ENCODE data around the gene NCAM1. TPM values are rescaled to one million over a fixed set of nuclear protein-coding genes. Genes with fewer than 3 reads are reported as not detected.

NCAM1 gene
- total RNA-seq, 1 experiment from 2014 or later: 0.95 TPM

DNA sequence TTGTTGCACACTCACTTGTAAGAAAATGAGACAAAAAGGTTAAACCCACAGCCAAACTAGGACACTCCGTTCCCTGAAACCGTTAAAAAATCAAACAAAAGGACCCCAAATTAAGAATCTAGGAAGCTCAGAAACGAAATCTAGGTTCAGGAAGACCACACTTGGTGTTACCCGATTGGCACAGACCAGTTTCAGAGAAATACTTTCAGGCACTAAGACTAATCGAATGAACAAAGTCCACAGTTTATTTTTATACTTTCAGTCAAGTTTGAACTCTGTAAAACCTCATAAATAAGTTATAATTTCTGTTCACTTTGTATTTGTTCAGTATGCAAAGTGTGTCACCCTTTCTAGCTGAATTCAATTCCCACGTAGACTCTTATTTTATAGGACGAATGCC is 314.4 kb downstream of the NCAM1 start:
- H3K36me3 Mint-ChIP-seq (ENCODE audit: insufficient read depth, unreplicated experiment): peaks cover 5% of the 10 kb centered on the region
- no peaks in the 10 kb centered on the region for H3K9me3 Mint-ChIP-seq (ENCODE audit: unreplicated experiment)
- H3K4me1 Mint-ChIP-seq (ENCODE audit: low read depth, unreplicated experiment): no peaks in the 10 kb centered on the region
- POLR2A ChIA-PET: no interaction called here
- no peak overlapping the region for H3K4me3 ChIP-seq (ENCODE audit: low read depth, low read length)
- TF ChIP-seq, protein P1, sequence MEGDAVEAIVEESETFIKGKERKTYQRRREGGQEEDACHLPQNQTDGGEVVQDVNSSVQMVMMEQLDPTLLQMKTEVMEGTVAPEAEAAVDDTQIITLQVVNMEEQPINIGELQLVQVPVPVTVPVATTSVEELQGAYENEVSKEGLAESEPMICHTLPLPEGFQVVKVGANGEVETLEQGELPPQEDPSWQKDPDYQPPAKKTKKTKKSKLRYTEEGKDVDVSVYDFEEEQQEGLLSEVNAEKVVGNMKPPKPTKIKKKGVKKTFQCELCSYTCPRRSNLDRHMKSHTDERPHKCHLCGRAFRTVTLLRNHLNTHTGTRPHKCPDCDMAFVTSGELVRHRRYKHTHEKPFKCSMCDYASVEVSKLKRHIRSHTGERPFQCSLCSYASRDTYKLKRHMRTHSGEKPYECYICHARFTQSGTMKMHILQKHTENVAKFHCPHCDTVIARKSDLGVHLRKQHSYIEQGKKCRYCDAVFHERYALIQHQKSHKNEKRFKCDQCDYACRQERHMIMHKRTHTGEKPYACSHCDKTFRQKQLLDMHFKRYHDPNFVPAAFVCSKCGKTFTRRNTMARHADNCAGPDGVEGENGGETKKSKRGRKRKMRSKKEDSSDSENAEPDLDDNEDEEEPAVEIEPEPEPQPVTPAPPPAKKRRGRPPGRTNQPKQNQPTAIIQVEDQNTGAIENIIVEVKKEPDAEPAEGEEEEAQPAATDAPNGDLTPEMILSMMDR (IDR thresholded peaks at IDR 0.05; ENCODE audit: insufficient read depth in 1 of 2, low read depth in 1 of 2, low read length in 1 of 2, severe bottlenecking in 1 of 2, unreplicated experiment in 1 of 2): no peak
- H3K27me3 Mint-ChIP-seq (ENCODE audit: insufficient read depth, unreplicated experiment): peaks cover 9% of the 10 kb centered on the region
- no TSS peak for BruUV-seq (replicated peaks)
- no peaks in the 10 kb centered on the region for H3K27me3 ChIP-seq (replicated peaks; ENCODE audit: control insufficient read depth, insufficient read depth, low read length)
- H3K4me1 ChIP-seq: no peaks in the 10 kb centered on the region
- no peaks in the 10 kb centered on the region for H3K36me3 ChIP-seq (ENCODE audit: control insufficient read depth, insufficient read depth, low read length)
- no peaks in the 10 kb centered on the region for H3K9me3 ChIP-seq
- CTCF ChIA-PET: no interaction called here
- DNase-seq: no peak
- H3K27ac Mint-ChIP-seq (ENCODE audit: unreplicated experiment): no peak overlapping the region
- intact Hi-C loops (cut with micrococcal nuclease; ENCODE audit: unreplicated experiment): no loop called here
- H3K4me3 Mint-ChIP-seq (ENCODE audit: unreplicated experiment): no peak overlapping the region

DNA sequence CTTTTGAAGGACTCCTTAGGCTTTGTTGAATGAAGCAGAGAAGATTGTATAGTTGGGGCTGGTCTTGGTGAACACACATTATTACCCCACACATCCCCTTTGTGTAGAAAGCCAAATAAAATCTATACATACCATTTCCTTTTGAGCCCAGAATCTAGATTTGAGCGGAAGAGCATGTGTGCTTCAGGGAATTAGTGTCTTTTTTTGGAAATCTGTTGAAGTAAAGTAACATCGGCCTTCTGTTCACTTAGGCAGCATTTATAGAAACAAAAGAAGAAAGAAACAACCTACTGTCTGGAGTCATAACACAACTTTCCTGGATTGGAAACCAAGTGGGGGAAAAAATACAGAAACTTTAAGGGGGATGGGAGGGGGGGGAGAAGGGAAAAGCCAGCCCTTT is 315.2 kb downstream of the NCAM1 start:
- Histone ChIP-seq H3K9me3 (no peaks in the 10 kb centered on the region), H3K36me3 (ENCODE audit: control insufficient read depth, insufficient read depth, low read length) (no peaks in the 10 kb centered on the region), H3K27me3 (replicated peaks; ENCODE audit: control insufficient read depth, insufficient read depth, low read length) (no peaks in the 10 kb centered on the region), H3K4me1 (no peaks in the 10 kb centered on the region), H3K4me3 (ENCODE audit: low read depth, low read length) (no peak overlapping the region)
- no TSS peak for BruUV-seq (replicated peaks)
- TF ChIP-seq, protein P1 (IDR thresholded peaks at IDR 0.05; ENCODE audit: insufficient read depth in 1 of 2, low read depth in 1 of 2, low read length in 1 of 2, severe bottlenecking in 1 of 2, unreplicated experiment in 1 of 2): no peak
- Mint-ChIP-seq H3K4me3 (ENCODE audit: unreplicated experiment) (no peak overlapping the region), H3K4me1 (ENCODE audit: low read depth, unreplicated experiment) (no peaks in the 10 kb centered on the region), H3K27ac (ENCODE audit: unreplicated experiment) (no peak overlapping the region), H3K27me3 (ENCODE audit: insufficient read depth, unreplicated experiment) (peaks cover 9% of the 10 kb centered on the region), H3K36me3 (ENCODE audit: insufficient read depth, unreplicated experiment) (peaks cover 5% of the 10 kb centered on the region), H3K9me3 (ENCODE audit: unreplicated experiment) (no peaks in the 10 kb centered on the region)
- ChIA-PET CTCF (no interaction called here), POLR2A (no interaction called here)
- no peak for DNase-seq
- intact Hi-C loops (cut with micrococcal nuclease; ENCODE audit: unreplicated experiment): no loop called here

DNA sequence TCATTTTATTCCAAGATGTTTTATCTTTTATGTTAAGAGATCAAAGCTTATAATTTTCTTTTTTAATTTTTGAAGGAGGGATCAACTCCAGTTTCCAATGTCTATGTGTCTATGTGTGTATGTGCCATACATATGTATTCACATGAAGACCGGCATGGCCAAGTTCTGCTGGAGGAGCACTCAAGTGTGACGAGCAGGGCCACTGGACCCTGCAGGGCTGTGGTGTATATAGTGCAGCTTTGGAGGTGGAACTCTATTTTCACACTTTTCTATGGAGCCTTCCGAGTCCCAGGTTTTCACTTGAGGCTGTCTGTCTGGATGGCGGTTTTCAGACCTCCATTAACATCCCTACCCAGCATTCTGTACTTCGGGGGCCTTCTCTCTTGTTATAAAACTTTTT is 316.7 kb downstream of the NCAM1 start:
- CTCF ChIA-PET: interaction anchor here (0.7 kb wide), 1 partner anchor 1148 kb away, joined by 3 read pairs; no protein-coding TSS in a partner anchor
- Histone ChIP-seq H3K27me3 (replicated peaks; ENCODE audit: control insufficient read depth, insufficient read depth, low read length) (no peaks in the 10 kb centered on the region), H3K4me1 (no peaks in the 10 kb centered on the region), H3K9me3 (no peaks in the 10 kb centered on the region), H3K36me3 (ENCODE audit: control insufficient read depth, insufficient read depth, low read length) (no peaks in the 10 kb centered on the region), H3K4me3 (ENCODE audit: low read depth, low read length) (no peak overlapping the region)
- TF ChIP-seq, protein P1 (IDR thresholded peaks at IDR 0.05; ENCODE audit: insufficient read depth in 1 of 2, low read depth in 1 of 2, low read length in 1 of 2, severe bottlenecking in 1 of 2, unreplicated experiment in 1 of 2): no peak
- peaks cover 1% of the 10 kb centered on the region for H3K36me3 Mint-ChIP-seq (ENCODE audit: insufficient read depth, unreplicated experiment)
- no peak overlapping the region for H3K4me3 Mint-ChIP-seq (ENCODE audit: unreplicated experiment)
- DNase-seq: no peak
- peaks cover 6% of the 10 kb centered on the region for H3K27me3 Mint-ChIP-seq (ENCODE audit: insufficient read depth, unreplicated experiment)
- no TSS peak for BruUV-seq (replicated peaks)
- no peak overlapping the region for H3K27ac Mint-ChIP-seq (ENCODE audit: unreplicated experiment)
- intact Hi-C loops (cut with micrococcal nuclease; ENCODE audit: unreplicated experiment): no loop called here
- POLR2A ChIA-PET: no interaction called here
- H3K4me1 Mint-ChIP-seq (ENCODE audit: low read depth, unreplicated experiment): no peaks in the 10 kb centered on the region
- H3K9me3 Mint-ChIP-seq (ENCODE audit: unreplicated experiment): no peaks in the 10 kb centered on the region
